AG09319 (cell line): ENCODE measurements around the gene SHISA3.

Source experiments
- DNase-seq: peaks from one replicate; pipeline ENCODE4 v3.0.0-alpha.2; 2010; ENCODE audit warnings: low read depth; ENCODE audit errors: extremely low read depth
- TF ChIP-seq, protein P1 (sequence below): IDR thresholded peaks from 2 replicates; pipeline ENCODE4 v1.5.1; 2011; ENCODE audit warnings: low read depth, mild to moderate bottlenecking, inconsistent platforms, low read length, moderate library complexity

Gene SHISA3

GRCh38 chr4:42360256-42360669 lies 37.0 kb upstream of the SHISA3 start:
- DNase-seq, result no peak
- TF ChIP-seq, protein P1, sequence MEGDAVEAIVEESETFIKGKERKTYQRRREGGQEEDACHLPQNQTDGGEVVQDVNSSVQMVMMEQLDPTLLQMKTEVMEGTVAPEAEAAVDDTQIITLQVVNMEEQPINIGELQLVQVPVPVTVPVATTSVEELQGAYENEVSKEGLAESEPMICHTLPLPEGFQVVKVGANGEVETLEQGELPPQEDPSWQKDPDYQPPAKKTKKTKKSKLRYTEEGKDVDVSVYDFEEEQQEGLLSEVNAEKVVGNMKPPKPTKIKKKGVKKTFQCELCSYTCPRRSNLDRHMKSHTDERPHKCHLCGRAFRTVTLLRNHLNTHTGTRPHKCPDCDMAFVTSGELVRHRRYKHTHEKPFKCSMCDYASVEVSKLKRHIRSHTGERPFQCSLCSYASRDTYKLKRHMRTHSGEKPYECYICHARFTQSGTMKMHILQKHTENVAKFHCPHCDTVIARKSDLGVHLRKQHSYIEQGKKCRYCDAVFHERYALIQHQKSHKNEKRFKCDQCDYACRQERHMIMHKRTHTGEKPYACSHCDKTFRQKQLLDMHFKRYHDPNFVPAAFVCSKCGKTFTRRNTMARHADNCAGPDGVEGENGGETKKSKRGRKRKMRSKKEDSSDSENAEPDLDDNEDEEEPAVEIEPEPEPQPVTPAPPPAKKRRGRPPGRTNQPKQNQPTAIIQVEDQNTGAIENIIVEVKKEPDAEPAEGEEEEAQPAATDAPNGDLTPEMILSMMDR, result no peak

GRCh38 chr4:42361456-42361855 lies 35.8 kb upstream of the SHISA3 start:
- no peak for DNase-seq
- TF ChIP-seq, protein P1, result no peak

- TF ChIP-seq, protein P1, result no peak
- no peak for DNase-seq
These were observed 34.7 kb upstream of the SHISA3 start for GRCh38 chr4:42362591-42362990.

DNA sequence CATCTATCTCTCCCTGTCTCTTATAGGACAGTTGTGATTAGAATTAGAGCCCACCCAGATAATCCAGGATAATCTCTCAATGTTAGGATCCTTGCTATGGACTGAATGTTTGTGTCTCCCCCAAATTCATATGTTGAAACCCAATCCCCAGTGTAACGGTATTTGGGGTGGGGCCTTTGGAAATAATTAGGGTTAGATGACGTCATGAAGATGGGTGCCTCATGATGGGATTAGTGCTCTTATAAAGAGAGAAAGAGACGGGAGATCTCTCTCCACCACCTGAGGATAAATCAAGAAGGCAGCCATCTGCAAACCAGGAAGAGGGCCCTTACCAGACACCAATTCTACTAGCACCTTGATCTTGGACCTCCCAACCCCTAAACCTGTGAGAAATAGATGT lies 33.7 kb upstream of the SHISA3 start:
- TF ChIP-seq, protein P1, result no peak
- DNase-seq, result no peak

- DNase-seq, result no peak
- TF ChIP-seq, protein P1, result no peak
These were observed 32.8 kb upstream of the SHISA3 start for GRCh38 chr4:42364266-42365053.

GRCh38 chr4:42366959-42367358 lies 30.3 kb upstream of the SHISA3 start:
- no peak for DNase-seq
- TF ChIP-seq, protein P1, result no peak

GRCh38 chr4:42369489-42369888 lies 27.8 kb upstream of the SHISA3 start:
- no peak for DNase-seq
- TF ChIP-seq, protein P1, result no peak
